Adrenal gland (tissue), 12 donors: Measurements from ENCODE around the gene SHMT2. TPM values are rescaled to one million over a fixed set of nuclear protein-coding genes. Genes with fewer than 3 reads are reported as not detected.

Experiments used
- DNase-seq, 7 donors: peaks; one replicate each; pipeline ENCODE4 v3.0.0-alpha.2; 2019 to 2020
- H3K27ac ChIP-seq, 5 donors: fragments of 200-600 bp; sonication (generic) in 4 of 5; 1 replicate in 3 of 5; 2 replicates in 2 of 5; pipeline versions ENCODE4 v1.5.1 to v1.8.0; 2016 to 2020; ENCODE audit warnings: mild to moderate bottlenecking in 1 of 5
- H3K27me3 ChIP-seq: fragments of 200-600 bp; 2 replicates; pipeline ENCODE4 v1.8.0; 2021
- H3K36me3 ChIP-seq, 2 donors: fragments of 200-600 bp; replicated peaks in 1 of 2; 1 replicate in 1 of 2; 2 replicates in 1 of 2; pipeline versions ENCODE4 v1.5.1 to v1.8.0; 2018 to 2022
- H3K4me1 ChIP-seq, 2 donors: fragments of 200-600 bp; replicated peaks in 1 of 2; 1 replicate in 1 of 2; 2 replicates in 1 of 2; pipeline versions ENCODE4 v1.5.1 to v1.8.0; 2018 to 2021
- H3K4me3 ChIP-seq, 4 donors: fragments of 200-600 bp; sonication (generic) in 3 of 4; one replicate each; pipeline ENCODE4 v1.5.1; 2016 to 2018
- H3K9me3 ChIP-seq, 3 donors: fragments of 200-600 bp; sonication (generic) in 1 of 3; replicated peaks in 1 of 3; 1 replicate in 2 of 3; 2 replicates in 1 of 3; pipeline versions ENCODE4 v1.5.1 to v1.8.0; 2016 to 2021
- POLR2A ChIP-seq, 2 donors: fragments of 450-650 bp; IDR thresholded peaks; one replicate each; pipeline ENCODE4 v1.6.1; 2017; ENCODE audit warnings: antibody characterized with exemption in 2 of 2, mild to moderate bottlenecking in 2 of 2, moderate library complexity in 1 of 2
- WGBS, 4 donors: extraction: QIAGEN DNeasy Blood & Tissue Kit in 2 of 4; methylation state at CpG; one replicate each; pipeline versions ENCODE4 v1.1.5 to v1.1.7; 2013 to 2017; 5-methylcytosine and 5-hydroxymethylcytosine counted together
- intact Hi-C, 2 donors: fragments of 100-400 bp; cut with DNase I; formaldehyde crosslinking; loops; one replicate each; pipeline versions ENCODE4 v1.14.1 to v1.15.0; 2022 to 2023
- polyA plus RNA-seq, 3 donors: library from polyadenylated mRNA; stranded (reverse); fragments of 200-250 nt in 2 of 3; fragments of 350-450 nt in 1 of 3; fragmentation: Illumina TruSeq in 1 of 3; extraction: RNeasy Lipid Tissue Mini Kit (QIAGEN cat#74804) in 1 of 3; gene quantifications; one replicate each; pipeline ENCODE4 v1.2.3, GENCODE V29; 2013 to 2014
- total RNA-seq, 9 donors: library from RNA; depleted of rRNA in 4 of 9; stranded (reverse); fragments of >200 nt in 4 of 9; fragments of 120-200 nt in 1 of 9; fragmentation: NEBNext Ultra II Directional in 1 of 9; extraction: Animal tissue kit (Norgen Biotek cat#: 25700) in 1 of 9; gene quantifications; one replicate each; pipeline versions ENCODE4 v1.1.0 to v1.2.4, GENCODE V29; 2013 to 2023
- TF ChIP-seq, protein P1 (sequence below), 6 experiments: fragments of 450-650 bp in 4 of 6; fragments of 200-600 bp in 2 of 6; sonication (generic) in 1 of 6; IDR thresholded peaks; 1 replicate in 5 of 6; 2 replicates in 1 of 6; pipeline versions ENCODE4 v1.5.1 to v1.8.0; 2016 to 2021; ENCODE audit warnings: antibody characterized with exemption in 6 of 6, mild to moderate bottlenecking in 2 of 6, moderate library complexity in 1 of 6
- donor health status: healthy with polysubstance abuse.
- donor health status: Bipolar disorder and iron deficiency.
- donor health status: DM: yes; HTN: yes; CAD: no.
- donor health status: DM: no; HTN: no; CAD: no.
- donor health status: DM: no; HTN: no; CAD: no.
- donor health status: DM: yes; HTN: yes; CAD: no.

Gene SHMT2
- total and polyA plus RNA-seq, 12 donors = 25.2 to 94.7 (median 65.0) TPM

DNA sequence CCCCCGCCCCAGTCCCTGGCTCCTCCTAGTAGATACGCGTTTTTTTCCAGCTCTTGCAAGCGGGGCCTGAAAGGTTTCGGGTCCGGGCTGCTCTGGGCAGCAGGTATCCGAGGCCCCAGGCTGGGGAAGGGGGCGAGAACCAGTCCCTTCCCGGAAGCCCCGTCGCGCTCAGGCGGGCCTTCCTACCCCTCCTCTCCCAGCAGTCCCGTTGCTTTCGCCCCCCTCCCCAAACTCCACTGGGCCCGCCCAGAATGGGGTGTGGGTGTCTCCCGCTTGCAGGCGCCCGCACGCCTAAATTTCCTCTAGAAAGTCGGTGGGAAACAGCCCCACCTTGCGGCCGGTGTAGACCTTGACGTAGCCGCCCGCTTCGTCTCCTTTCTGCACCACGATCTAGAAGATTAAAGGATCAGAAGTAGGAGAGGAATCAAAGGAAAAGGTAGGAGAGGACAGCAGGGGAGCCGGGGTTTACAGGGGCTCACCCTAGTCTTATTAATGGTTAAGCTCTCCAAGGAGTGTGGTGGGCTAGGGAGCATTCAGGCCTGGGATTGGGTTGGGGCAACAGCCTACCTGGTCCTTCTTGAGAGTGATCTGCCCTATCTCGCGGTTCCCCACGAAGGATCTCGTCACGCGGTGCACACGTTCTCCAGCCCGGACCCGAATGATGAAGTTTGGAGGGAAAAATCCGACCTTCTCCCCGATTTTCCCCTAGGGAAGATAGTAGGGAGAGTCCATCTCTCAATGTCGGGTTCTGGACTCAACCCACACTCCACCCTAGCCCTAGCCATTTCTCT is 14.2 kb downstream of the SHMT2 start:
- H3K4me3 ChIP-seq = peak overlapping the region in 1 of 4 donors; percentile 45
- peaks cover 30 to 41% of the 10 kb centered on the region in 2 donors for H3K4me1 ChIP-seq
- TF ChIP-seq, protein P1, sequence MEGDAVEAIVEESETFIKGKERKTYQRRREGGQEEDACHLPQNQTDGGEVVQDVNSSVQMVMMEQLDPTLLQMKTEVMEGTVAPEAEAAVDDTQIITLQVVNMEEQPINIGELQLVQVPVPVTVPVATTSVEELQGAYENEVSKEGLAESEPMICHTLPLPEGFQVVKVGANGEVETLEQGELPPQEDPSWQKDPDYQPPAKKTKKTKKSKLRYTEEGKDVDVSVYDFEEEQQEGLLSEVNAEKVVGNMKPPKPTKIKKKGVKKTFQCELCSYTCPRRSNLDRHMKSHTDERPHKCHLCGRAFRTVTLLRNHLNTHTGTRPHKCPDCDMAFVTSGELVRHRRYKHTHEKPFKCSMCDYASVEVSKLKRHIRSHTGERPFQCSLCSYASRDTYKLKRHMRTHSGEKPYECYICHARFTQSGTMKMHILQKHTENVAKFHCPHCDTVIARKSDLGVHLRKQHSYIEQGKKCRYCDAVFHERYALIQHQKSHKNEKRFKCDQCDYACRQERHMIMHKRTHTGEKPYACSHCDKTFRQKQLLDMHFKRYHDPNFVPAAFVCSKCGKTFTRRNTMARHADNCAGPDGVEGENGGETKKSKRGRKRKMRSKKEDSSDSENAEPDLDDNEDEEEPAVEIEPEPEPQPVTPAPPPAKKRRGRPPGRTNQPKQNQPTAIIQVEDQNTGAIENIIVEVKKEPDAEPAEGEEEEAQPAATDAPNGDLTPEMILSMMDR (IDR thresholded peaks at IDR 0.05) = peak; percentile 51 to 73 (median 68)
- TF ChIP-seq POLR2A (IDR thresholded peaks at IDR 0.05) = no peak
- WGBS, 4 donors = 7 to 11% (median 9%) methylated on average over 37 to 41 of the region's 41 CpGs
- intact Hi-C loops = loop anchor here (2.0 to 5.0 kb wide), 2 partner anchors 31 to 36 kb away; no protein-coding TSS in a partner anchor
- no peaks in the 10 kb centered on the region for H3K9me3 ChIP-seq
- no peaks in the 10 kb centered on the region for H3K36me3 ChIP-seq
- DNase-seq = peak; percentile 60 to 90 (median 76)
- H3K27ac ChIP-seq = no peak overlapping the region
- H3K27me3 ChIP-seq = peaks cover 30% of the 10 kb centered on the region

DNA sequence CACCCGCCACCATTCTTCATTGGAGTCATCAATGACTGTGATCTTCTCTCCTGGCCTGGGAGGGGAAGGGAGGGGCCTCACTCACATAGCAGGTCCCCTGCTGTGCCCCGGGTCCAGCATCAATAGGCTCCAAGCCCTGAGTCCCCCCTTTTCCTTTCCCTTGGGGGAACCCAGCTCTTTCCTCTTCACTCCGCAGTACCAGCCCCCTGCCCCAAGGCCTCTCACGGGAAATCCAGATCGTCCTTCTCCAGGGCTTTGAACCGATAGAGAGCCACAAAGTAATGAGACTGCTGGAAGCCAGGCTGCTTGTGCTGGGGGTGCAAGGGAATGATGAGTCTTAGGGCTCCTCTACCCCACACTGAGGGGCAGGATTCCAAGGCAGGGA is 14.8 kb downstream of the SHMT2 start:
- Histone ChIP-seq H3K27ac (no peak overlapping the region), H3K4me3 (no peak overlapping the region), H3K27me3 (peaks cover 30% of the 10 kb centered on the region), H3K9me3 (no peaks in the 10 kb centered on the region), H3K4me1 (peaks cover 29 to 37% of the 10 kb centered on the region in 2 donors), H3K36me3 (no peaks in the 10 kb centered on the region)
- no peak for TF ChIP-seq POLR2A (IDR thresholded peaks at IDR 0.05)
- TF ChIP-seq, protein P1 (IDR thresholded peaks at IDR 0.05) = no peak
- 55 to 68% (median 64%) methylated on average over 6 of the region's 6 CpGs for WGBS, 4 donors
- DNase-seq = no peak
- intact Hi-C loops = loop anchor here in 1 of 2 donors (5.0 kb wide), 1 partner anchor 37 kb away; no protein-coding TSS in a partner anchor

DNA sequence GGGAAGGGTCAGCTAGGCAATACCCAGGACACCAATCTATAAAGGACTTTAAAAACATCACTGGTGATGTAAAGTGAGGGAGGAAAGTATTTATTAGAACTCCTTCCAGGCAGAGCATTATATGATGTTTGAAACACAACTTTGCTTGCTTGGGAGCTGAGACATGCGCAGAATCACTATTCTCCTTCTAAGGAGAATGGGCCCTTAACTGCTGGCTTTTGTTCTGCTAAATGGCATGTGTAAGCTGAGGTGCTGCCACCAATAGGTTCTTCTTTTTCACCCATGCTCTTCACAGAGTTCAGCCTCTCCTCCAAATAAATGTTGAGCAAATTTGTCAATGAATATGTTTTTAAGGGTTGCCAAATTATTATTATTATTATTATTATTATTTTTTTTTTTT is 17.5 kb downstream of the SHMT2 start:
- no peaks in the 10 kb centered on the region for H3K36me3 ChIP-seq
- TF ChIP-seq, protein P1 (IDR thresholded peaks at IDR 0.05) = no peak
- TF ChIP-seq POLR2A (IDR thresholded peaks at IDR 0.05) = no peak
- no peak overlapping the region for H3K4me3 ChIP-seq
- DNase-seq = no peak
- intact Hi-C loops = no loop called here
- peaks cover 15 to 20% of the 10 kb centered on the region in 2 donors for H3K4me1 ChIP-seq
- peaks cover 13% of the 10 kb centered on the region for H3K27me3 ChIP-seq
- H3K9me3 ChIP-seq = no peaks in the 10 kb centered on the region
- no peak overlapping the region for H3K27ac ChIP-seq
- WGBS, 4 donors = 85 to 100% (median 98%) methylated on average over 1 of the region's 1 CpG

DNA sequence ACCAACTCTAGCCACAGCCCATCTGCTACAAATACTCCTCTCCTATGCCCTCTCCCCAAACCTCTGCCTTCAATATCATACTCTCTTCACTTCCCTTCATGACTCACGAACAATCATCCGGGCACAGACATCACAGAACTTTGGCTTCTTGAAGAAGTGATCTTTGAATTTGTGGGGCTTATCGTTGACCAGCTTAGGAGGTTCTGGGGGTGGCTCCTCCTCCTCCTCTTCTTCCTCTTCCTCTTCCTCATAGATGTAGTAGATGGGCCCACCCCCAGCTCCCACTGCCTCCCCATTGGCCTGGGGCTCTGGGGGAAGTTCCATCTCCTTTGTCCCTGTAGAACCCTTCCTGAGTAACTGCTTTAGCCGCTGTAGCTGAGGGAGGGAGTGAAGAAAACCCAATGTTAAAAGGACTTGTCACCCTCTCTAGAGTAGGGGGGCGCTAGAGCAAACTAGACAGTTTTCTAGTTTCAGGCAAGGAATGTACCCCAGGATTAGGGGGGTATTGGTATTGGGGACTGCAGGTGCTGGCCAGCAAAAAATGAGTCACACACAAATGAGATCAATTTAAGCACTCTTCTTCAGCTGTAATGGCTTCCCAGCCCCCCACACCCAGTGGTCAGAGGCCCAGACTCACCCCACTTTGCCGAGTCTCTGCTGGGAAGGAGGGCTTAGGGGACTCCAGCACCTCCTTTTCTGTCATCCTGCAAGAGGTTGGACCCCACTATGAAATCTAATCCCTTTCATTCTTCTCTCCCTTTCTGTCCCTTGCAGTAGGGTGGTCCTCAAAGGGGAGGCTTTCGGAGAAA is 19.6 kb downstream of the SHMT2 start:
- Histone ChIP-seq H3K4me3 (no peak overlapping the region), H3K27me3 (no peaks in the 10 kb centered on the region), H3K27ac (no peak overlapping the region), H3K9me3 (no peaks in the 10 kb centered on the region), H3K4me1 (no peaks in the 10 kb centered on the region), H3K36me3 (no peaks in the 10 kb centered on the region)
- 71 to 77% (median 73%) methylated on average over 7 of the region's 7 CpGs for WGBS, 4 donors
- TF ChIP-seq POLR2A (IDR thresholded peaks at IDR 0.05) = no peak
- TF ChIP-seq, protein P1 (IDR thresholded peaks at IDR 0.05) = no peak
- intact Hi-C loops = no loop called here
- DNase-seq = no peak
